ENCODE data around the gene BTG1.
"Not testable (repeated sequence)": the region's sequence is repeated elsewhere in the genome, so short reads cannot be mapped to it uniquely, and the experiment has no call there.

Gene BTG1

DNA sequence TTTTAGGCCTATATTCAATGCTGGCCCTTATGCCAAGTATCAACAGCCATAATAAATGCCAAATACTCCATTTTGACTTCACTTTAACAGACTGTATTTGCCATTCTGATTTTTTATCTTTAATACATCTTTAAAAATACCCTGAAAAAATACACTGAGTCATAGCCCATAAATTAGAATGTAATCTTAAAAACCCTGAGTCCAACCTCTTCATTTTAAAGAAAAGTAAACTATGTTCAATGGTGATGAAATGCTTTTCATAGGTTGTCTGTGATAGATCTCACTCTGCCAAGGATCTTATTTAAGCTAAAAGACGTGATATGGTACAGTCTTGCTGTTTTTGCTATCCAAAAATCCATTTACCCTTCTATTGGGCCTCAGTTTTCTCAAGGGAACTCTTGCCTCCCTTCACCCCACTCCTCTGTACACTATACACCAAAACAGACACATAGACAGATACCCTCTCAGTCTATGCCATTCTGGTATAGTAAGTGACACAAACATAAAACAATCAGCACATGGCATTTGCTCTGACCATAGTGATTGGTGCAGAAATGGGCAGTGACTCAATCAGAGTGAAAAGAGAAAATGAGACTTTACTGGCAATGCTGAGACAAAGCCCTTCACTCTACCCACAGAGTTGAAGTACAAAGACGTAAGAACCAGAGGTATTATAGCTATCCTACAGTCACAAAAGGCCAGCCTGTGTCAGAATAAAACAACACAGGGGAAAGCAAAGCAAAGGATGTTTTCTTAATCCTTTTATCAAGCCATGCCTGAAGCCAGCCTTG lies 49.1 kb downstream of the BTG1 start:
- Histone ChIP-seq H3K4me1 (ENCODE audit: control insufficient read depth, insufficient read depth, low read length) (peaks cover 10% of the 10 kb centered on the region; the same call in 1 of the 2 replicates), H3K27me3 (ENCODE audit: control insufficient read depth, insufficient read depth, low read length) (no peaks in the 10 kb centered on the region), H3K4me3 (ENCODE audit: low read depth, low read length) (no peak overlapping the region), H3K9ac (ENCODE audit: low read depth, low read length) (no peak overlapping the region), H3K27ac (ENCODE audit: low read depth, low read length) (no peak overlapping the region), H3K36me3 (ENCODE audit: control insufficient read depth, insufficient read depth, low read length) (no peaks in the 10 kb centered on the region), H3K9me3 (ENCODE audit: control insufficient read depth, insufficient read depth, low read length) (no peaks in the 10 kb centered on the region)

GRCh38 chr12:92094751-92095161 lies 50.9 kb downstream of the BTG1 start:
- no peak overlapping the region for H3K9ac ChIP-seq (ENCODE audit: low read depth, low read length)
- H3K9me3 ChIP-seq (ENCODE audit: control insufficient read depth, insufficient read depth, low read length), result no peaks in the 10 kb centered on the region
- peak overlapping the region; percentile 47 for H3K27ac ChIP-seq (ENCODE audit: low read depth, low read length)
- H3K4me1 ChIP-seq (ENCODE audit: control insufficient read depth, insufficient read depth, low read length), result peaks cover 10% of the 10 kb centered on the region; the same call in 1 of the 2 replicates
- H3K4me3 ChIP-seq (ENCODE audit: low read depth, low read length), result no peak overlapping the region
- no peaks in the 10 kb centered on the region for H3K27me3 ChIP-seq (ENCODE audit: control insufficient read depth, insufficient read depth, low read length)
- no peaks in the 10 kb centered on the region for H3K36me3 ChIP-seq (ENCODE audit: control insufficient read depth, insufficient read depth, low read length)

DNA sequence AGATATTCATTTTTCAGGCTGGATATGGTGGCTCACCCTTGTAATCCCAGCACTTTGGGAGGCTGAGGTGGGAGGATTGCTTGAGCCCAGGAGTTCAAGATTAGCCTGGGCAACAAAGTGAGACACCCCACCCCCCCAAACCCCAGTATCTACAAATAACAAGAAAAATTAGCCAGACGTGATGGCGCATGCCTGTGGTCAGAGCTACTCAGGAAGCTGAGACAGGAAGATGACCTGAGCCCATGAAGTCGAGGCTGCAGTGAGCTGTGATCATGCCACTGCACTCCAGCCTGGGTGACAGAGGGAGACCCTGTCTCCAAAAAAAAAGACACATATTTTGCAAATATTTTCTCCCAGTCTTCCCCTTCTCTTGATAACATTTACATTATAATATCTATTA lies 51.3 kb downstream of the BTG1 start:
- not testable (repeated sequence) for H3K4me1 ChIP-seq (ENCODE audit: control insufficient read depth, insufficient read depth, low read length); H3K9ac ChIP-seq (ENCODE audit: low read depth, low read length); H3K9me3 ChIP-seq (ENCODE audit: control insufficient read depth, insufficient read depth, low read length); H3K27me3 ChIP-seq (ENCODE audit: control insufficient read depth, insufficient read depth, low read length); H3K4me3 ChIP-seq (ENCODE audit: low read depth, low read length); H3K36me3 ChIP-seq (ENCODE audit: control insufficient read depth, insufficient read depth, low read length)
- peak overlapping the region; percentile 47 for H3K27ac ChIP-seq (ENCODE audit: low read depth, low read length)

All from HUES48 (cell line).